ENCODE data around the gene RAPGEF5.

RAPGEF5 gene

GRCh38 chr7:22216309-22216708 is 140.6 kb downstream of the RAPGEF5 start:
- no peak overlapping the region for H3K4me3 ChIP-seq (ENCODE audit: low read depth, low read length)
- TF ChIP-seq, protein P1, sequence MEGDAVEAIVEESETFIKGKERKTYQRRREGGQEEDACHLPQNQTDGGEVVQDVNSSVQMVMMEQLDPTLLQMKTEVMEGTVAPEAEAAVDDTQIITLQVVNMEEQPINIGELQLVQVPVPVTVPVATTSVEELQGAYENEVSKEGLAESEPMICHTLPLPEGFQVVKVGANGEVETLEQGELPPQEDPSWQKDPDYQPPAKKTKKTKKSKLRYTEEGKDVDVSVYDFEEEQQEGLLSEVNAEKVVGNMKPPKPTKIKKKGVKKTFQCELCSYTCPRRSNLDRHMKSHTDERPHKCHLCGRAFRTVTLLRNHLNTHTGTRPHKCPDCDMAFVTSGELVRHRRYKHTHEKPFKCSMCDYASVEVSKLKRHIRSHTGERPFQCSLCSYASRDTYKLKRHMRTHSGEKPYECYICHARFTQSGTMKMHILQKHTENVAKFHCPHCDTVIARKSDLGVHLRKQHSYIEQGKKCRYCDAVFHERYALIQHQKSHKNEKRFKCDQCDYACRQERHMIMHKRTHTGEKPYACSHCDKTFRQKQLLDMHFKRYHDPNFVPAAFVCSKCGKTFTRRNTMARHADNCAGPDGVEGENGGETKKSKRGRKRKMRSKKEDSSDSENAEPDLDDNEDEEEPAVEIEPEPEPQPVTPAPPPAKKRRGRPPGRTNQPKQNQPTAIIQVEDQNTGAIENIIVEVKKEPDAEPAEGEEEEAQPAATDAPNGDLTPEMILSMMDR (IDR thresholded peaks at IDR 0.05; ENCODE audit: low read depth, low read length, missing control alignments): no peak
- no peak for DNase-seq (ENCODE audit: low read depth)

GRCh38 chr7:22214000-22214399 is 143.0 kb downstream of the RAPGEF5 start:
- no peak overlapping the region for H3K4me3 ChIP-seq (ENCODE audit: low read depth, low read length)
- DNase-seq (ENCODE audit: low read depth): no peak
- TF ChIP-seq, protein P1 (IDR thresholded peaks at IDR 0.05; ENCODE audit: low read depth, low read length, missing control alignments): no peak

GRCh38 chr7:22213081-22213480 is 143.9 kb downstream of the RAPGEF5 start:
- no peak for DNase-seq (ENCODE audit: low read depth)
- TF ChIP-seq, protein P1 (IDR thresholded peaks at IDR 0.05; ENCODE audit: low read depth, low read length, missing control alignments): no peak
- H3K4me3 ChIP-seq (ENCODE audit: low read depth, low read length): no peak overlapping the region

DNA sequence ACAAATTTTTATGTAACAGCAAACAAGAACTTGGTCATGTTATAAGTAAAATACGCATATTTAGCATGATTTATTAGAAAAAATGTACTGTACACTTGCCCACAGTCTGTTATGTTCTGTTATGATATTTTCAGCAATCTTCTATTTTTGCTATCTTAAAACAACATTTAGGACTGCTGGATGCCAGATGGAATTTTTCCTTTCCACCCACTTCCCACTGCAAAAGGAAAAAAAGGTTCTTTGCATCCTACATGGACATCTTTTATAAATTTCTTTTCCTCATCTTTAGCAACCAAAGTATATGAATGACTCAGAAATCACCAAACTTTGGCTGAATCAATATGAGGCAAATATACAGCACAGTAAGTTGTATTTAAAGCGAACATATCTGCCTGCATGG is 146.0 kb downstream of the RAPGEF5 start:
- TF ChIP-seq, protein P1 (IDR thresholded peaks at IDR 0.05; ENCODE audit: low read depth, low read length, missing control alignments): no peak
- H3K4me3 ChIP-seq (ENCODE audit: low read depth, low read length): no peak overlapping the region
- DNase-seq (ENCODE audit: low read depth): no peak

- DNase-seq (ENCODE audit: low read depth): no peak
These were observed 146.6 kb downstream of the RAPGEF5 start for GRCh38 chr7:22210355-22210754.

GRCh38 chr7:22208799-22209198 is 148.2 kb downstream of the RAPGEF5 start:
- DNase-seq (ENCODE audit: low read depth): no peak
- no peak overlapping the region for H3K4me3 ChIP-seq (ENCODE audit: low read depth, low read length)
- TF ChIP-seq, protein P1 (IDR thresholded peaks at IDR 0.05; ENCODE audit: low read depth, low read length, missing control alignments): no peak

More at GRCh38 chr7:22210355-22210754, 146.6 kb downstream of the RAPGEF5 start:
- H3K4me3 ChIP-seq (ENCODE audit: low read depth, low read length): no peak overlapping the region
- TF ChIP-seq, protein P1 (IDR thresholded peaks at IDR 0.05; ENCODE audit: low read depth, low read length, missing control alignments): no peak

DNA sequence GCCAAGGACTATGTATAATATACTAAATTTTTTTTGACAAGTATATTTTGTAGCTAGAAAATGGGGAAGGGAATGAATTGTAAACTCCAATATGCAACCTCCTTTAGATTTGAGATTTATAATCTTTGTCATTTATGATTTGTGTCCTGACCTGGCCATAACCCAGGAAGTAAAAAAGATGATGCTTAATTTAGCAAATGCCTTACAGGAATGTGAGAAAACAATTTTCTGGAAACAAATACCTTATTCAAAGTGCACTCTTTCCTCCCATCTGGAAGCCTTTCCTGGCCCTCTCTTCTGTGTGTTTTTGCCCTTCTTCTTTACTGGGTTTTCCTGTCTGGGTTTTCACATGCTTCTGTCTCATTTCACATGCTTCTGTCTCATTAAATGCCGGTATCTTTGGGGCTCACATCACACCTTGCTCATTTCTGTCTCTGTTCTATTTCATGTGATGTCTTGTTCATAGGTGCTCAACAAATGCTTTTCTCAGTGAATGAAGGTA is 149.2 kb downstream of the RAPGEF5 start:
- DNase-seq (ENCODE audit: low read depth): no peak
- H3K4me3 ChIP-seq (ENCODE audit: low read depth, low read length): no peak overlapping the region
- TF ChIP-seq, protein P1 (IDR thresholded peaks at IDR 0.05; ENCODE audit: low read depth, low read length, missing control alignments): no peak
